HL-60 (cell line): ENCODE data around the gene STH.

Source experiments
- DNase-seq, 2 experiments: peaks; one replicate each; pipeline ENCODE4 v3.0.0-alpha.2; 2010 to 2020; ENCODE audit warnings: low read depth in 1 of 2, low spot score in 1 of 2
- H3K27ac ChIP-seq: fragments of 250-450 bp; sonication (Bioruptor Pico); replicated peaks from 2 replicates; pipeline ENCODE4 v1.5.1; 2020; ENCODE audit warnings: mild to moderate bottlenecking, moderate library complexity
- H3K27me3 ChIP-seq: fragments of 250-450 bp; sonication (Bioruptor Pico); 2 replicates; pipeline ENCODE4 v1.5.1; 2021; ENCODE audit warnings: mild to moderate bottlenecking, moderate library complexity; ENCODE audit not compliant: insufficient read depth, poor library complexity, severe bottlenecking
- H3K4me3 ChIP-seq: replicated peaks from 2 replicates; pipeline ENCODE4 v1.5.1; 2011; ENCODE audit warnings: mild to moderate bottlenecking, control low read depth, low read length; ENCODE audit not compliant: insufficient read depth
- GABPA ChIP-seq: IDR thresholded peaks from 2 replicates; pipeline ENCODE4 v1.6.1; 2012; ENCODE audit warnings: low read depth
- POLR2AphosphoS5 ChIP-seq: IDR thresholded peaks from 2 replicates; pipeline ENCODE4 v1.6.1; 2012; ENCODE audit warnings: low read depth
- SPI1 ChIP-seq: IDR thresholded peaks from 2 replicates; pipeline ENCODE4 v1.6.1; 2012; ENCODE audit warnings: low read depth, mild to moderate bottlenecking, borderline replicate concordance
- TF ChIP-seq, protein P1 (sequence below): IDR thresholded peaks from 2 replicates; pipeline ENCODE4 v1.6.1; 2012; ENCODE audit warnings: low read depth; ENCODE audit not compliant: insufficient replicate concordance
- TF ChIP-seq, protein P2 (sequence below): IDR thresholded peaks from one replicate; pipeline ENCODE4 v1.5.1; 2011; ENCODE audit warnings: low read length, control low read depth, inconsistent platforms; ENCODE audit not compliant: insufficient read depth

STH gene

DNA sequence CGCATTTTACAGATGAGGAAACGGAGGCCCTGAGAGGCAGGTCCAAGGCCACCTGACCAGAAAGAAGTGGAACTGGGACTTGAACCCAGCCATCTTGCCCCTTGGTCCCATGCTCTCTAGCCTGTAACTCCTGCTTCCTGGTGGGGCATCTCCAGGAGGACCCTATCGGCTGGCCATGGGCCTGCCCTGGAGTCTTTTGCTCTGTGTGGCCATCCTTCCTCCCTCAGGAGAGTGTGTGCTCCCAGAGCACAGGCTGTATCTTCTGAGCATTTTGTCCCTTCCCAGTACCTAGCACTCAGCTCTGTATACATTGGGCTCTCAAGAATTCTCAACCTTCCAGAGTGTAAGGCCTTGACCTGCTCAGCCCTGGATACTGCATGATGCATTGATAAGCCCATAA is 28.4 kb upstream of the STH start:
- TF ChIP-seq, protein P1, sequence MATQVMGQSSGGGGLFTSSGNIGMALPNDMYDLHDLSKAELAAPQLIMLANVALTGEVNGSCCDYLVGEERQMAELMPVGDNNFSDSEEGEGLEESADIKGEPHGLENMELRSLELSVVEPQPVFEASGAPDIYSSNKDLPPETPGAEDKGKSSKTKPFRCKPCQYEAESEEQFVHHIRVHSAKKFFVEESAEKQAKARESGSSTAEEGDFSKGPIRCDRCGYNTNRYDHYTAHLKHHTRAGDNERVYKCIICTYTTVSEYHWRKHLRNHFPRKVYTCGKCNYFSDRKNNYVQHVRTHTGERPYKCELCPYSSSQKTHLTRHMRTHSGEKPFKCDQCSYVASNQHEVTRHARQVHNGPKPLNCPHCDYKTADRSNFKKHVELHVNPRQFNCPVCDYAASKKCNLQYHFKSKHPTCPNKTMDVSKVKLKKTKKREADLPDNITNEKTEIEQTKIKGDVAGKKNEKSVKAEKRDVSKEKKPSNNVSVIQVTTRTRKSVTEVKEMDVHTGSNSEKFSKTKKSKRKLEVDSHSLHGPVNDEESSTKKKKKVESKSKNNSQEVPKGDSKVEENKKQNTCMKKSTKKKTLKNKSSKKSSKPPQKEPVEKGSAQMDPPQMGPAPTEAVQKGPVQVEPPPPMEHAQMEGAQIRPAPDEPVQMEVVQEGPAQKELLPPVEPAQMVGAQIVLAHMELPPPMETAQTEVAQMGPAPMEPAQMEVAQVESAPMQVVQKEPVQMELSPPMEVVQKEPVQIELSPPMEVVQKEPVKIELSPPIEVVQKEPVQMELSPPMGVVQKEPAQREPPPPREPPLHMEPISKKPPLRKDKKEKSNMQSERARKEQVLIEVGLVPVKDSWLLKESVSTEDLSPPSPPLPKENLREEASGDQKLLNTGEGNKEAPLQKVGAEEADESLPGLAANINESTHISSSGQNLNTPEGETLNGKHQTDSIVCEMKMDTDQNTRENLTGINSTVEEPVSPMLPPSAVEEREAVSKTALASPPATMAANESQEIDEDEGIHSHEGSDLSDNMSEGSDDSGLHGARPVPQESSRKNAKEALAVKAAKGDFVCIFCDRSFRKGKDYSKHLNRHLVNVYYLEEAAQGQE, result no peak
- TF ChIP-seq SPI1 (no peak), GABPA (no peak), POLR2AphosphoS5 (no peak)
- TF ChIP-seq, protein P2, sequence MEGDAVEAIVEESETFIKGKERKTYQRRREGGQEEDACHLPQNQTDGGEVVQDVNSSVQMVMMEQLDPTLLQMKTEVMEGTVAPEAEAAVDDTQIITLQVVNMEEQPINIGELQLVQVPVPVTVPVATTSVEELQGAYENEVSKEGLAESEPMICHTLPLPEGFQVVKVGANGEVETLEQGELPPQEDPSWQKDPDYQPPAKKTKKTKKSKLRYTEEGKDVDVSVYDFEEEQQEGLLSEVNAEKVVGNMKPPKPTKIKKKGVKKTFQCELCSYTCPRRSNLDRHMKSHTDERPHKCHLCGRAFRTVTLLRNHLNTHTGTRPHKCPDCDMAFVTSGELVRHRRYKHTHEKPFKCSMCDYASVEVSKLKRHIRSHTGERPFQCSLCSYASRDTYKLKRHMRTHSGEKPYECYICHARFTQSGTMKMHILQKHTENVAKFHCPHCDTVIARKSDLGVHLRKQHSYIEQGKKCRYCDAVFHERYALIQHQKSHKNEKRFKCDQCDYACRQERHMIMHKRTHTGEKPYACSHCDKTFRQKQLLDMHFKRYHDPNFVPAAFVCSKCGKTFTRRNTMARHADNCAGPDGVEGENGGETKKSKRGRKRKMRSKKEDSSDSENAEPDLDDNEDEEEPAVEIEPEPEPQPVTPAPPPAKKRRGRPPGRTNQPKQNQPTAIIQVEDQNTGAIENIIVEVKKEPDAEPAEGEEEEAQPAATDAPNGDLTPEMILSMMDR, result no peak

DNA sequence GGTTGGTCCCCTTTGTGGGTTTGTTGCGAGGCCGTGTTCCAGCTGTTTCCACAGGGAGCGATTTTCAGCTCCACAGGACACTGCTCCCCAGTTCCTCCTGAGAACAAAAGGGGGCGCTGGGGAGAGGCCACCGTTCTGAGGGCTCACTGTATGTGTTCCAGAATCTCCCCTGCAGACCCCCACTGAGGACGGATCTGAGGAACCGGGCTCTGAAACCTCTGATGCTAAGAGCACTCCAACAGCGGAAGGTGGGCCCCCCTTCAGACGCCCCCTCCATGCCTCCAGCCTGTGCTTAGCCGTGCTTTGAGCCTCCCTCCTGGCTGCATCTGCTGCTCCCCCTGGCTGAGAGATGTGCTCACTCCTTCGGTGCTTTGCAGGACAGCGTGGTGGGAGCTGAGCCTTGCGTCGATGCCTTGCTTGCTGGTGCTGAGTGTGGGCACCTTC is 27.3 kb upstream of the STH start:
- Histone ChIP-seq H3K27me3 (peaks cover 7% of the 10 kb centered on the region), H3K4me3 (no peak overlapping the region), H3K27ac (no peak overlapping the region)
- TF ChIP-seq GABPA, result no peak
- no peak for TF ChIP-seq POLR2AphosphoS5
- TF ChIP-seq, protein P1, result no peak
- TF ChIP-seq, protein P2, result no peak
- no peak for TF ChIP-seq SPI1
- DNase-seq, result no peak

More for the DNA sequence above, 28.4 kb upstream of the STH start:
- H3K27me3 ChIP-seq, result peaks cover 12% of the 10 kb centered on the region
- DNase-seq, result no peak
- H3K4me3 ChIP-seq, result no peak overlapping the region
- H3K27ac ChIP-seq, result no peak overlapping the region

DNA sequence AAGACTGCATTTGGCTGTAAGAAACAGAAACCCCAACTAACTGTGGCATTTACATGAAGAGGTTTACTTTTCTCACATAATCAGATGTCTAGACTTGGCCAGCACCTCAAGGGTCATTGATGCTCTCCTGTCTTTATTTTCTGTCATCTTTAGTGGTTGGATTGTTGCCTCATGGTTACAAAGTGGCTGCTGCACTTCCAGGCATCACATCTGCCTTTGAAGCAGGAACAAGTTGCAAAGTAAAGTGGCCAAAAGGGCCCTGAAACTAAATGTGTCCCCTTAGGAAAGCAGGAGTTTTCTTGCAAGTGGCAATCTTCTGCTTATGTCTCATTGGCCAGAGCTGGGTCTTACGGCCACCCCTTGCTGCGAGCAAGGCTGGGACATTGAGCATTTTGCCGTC is 26.5 kb upstream of the STH start:
- no peak overlapping the region for H3K27ac ChIP-seq
- TF ChIP-seq POLR2AphosphoS5 (no peak), GABPA (no peak)
- TF ChIP-seq, protein P2, result no peak
- TF ChIP-seq, protein P1, result no peak

More for the DNA sequence above, 26.5 kb upstream of the STH start:
- no peak for DNase-seq
- peaks cover 3% of the 10 kb centered on the region for H3K27me3 ChIP-seq
- no peak overlapping the region for H3K4me3 ChIP-seq
